Measurements from ENCODE around the gene ZSCAN5A.
"Not testable (repeated sequence)": the region's sequence is repeated elsewhere in the genome, so short reads cannot be mapped to it uniquely, and the experiment has no call there.

DNA sequence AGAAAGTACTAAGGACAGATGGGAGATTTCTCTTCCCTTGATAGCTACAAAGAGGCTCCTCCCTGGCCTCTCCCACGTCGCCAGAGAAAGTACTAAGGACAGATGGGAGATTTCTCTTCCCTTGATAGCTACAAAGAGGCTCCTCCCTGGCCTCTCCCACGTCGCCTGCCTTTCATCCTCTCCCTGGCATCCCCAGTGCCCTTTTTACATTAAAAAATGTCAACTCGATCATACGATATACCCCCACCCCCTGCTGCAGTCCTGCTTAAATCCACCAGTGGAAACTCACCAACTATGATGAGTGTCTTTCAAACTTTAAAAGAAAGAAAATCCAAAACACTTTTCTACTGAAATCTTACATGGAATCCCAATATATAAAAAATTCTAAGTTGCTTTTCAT is 7.6 kb downstream of the ZSCAN5A start:
- not testable (repeated sequence) for TF ChIP-seq POLR2AphosphoS5 (IDR thresholded peaks at IDR 0.05; ENCODE audit: low read depth, low read length); POLR2A (IDR thresholded peaks at IDR 0.05; ENCODE audit: low read depth, low read length); POU2F2 (IDR thresholded peaks at IDR 0.05; ENCODE audit: low read depth, low read length); TAF1 (IDR thresholded peaks at IDR 0.05; ENCODE audit: low read depth, low read length); PAX5 (IDR thresholded peaks at IDR 0.05; ENCODE audit: insufficient read depth, low read length, severe bottlenecking)
